Astrocyte (in vitro differentiated cells and primary cell): ENCODE measurements around the gene HDAC5.

ENCODE experiments used
- EZH2 ChIP-seq: IDR thresholded peaks from 2 replicates; pipeline ENCODE4 v1.6.1; 2012; ENCODE audit warnings: mild to moderate bottlenecking, low read length, inconsistent platforms; ENCODE audit not compliant: insufficient read depth
- TF ChIP-seq, protein P1 (sequence below): IDR thresholded peaks from 2 replicates; pipeline ENCODE4 v1.5.1; 2011; ENCODE audit warnings: low read depth, mild to moderate bottlenecking, inconsistent platforms, low read length, moderate library complexity; ENCODE audit not compliant: insufficient read depth

GRCh38 chr17:44134752-44135568, 11.5 kb upstream of the HDAC5 start:
- TF ChIP-seq, protein P1, sequence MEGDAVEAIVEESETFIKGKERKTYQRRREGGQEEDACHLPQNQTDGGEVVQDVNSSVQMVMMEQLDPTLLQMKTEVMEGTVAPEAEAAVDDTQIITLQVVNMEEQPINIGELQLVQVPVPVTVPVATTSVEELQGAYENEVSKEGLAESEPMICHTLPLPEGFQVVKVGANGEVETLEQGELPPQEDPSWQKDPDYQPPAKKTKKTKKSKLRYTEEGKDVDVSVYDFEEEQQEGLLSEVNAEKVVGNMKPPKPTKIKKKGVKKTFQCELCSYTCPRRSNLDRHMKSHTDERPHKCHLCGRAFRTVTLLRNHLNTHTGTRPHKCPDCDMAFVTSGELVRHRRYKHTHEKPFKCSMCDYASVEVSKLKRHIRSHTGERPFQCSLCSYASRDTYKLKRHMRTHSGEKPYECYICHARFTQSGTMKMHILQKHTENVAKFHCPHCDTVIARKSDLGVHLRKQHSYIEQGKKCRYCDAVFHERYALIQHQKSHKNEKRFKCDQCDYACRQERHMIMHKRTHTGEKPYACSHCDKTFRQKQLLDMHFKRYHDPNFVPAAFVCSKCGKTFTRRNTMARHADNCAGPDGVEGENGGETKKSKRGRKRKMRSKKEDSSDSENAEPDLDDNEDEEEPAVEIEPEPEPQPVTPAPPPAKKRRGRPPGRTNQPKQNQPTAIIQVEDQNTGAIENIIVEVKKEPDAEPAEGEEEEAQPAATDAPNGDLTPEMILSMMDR = no peak
- TF ChIP-seq EZH2 = no peak
